Activated T-helper 1 cell treated with anti-CD3 and anti-CD28 coated beads, Interleukin-12 subunit alpha, Interleukin-12 subunit beta, Interleukin-2, Interleukin-4 antibody, amounts not matched to agents 30 ng/mL and 10 ng/mL and 1 ng/mL, durations not matched to agents 14 hours and 24 hours and 36 hours (primary cell): ENCODE results near the gene ASIC4. TPM values are rescaled to one million over a fixed set of nuclear protein-coding genes. Genes with fewer than 3 reads are reported as not detected.

Experiments
- DNase-seq: peaks from one replicate; pipeline ENCODE4 v3.0.0; 2021; ENCODE audit warnings: low spot score
- H3K27ac Mint-ChIP-seq: one replicate; pipeline ENCODE4 v1.8.0; 2021; ENCODE audit warnings: mild to moderate bottlenecking, mixed read lengths
- H3K27me3 Mint-ChIP-seq: one replicate; pipeline ENCODE4 v1.8.0; 2022; ENCODE audit warnings: mild to moderate bottlenecking, moderate library complexity, mixed read lengths; ENCODE audit not compliant: insufficient read depth
- H3K36me3 Mint-ChIP-seq: one replicate; pipeline ENCODE4 v1.8.0; 2021; ENCODE audit warnings: low read depth, mixed read lengths
- H3K4me1 Mint-ChIP-seq: one replicate; pipeline ENCODE4 v1.8.0; 2021; ENCODE audit warnings: low read depth, mixed read lengths
- H3K4me3 Mint-ChIP-seq: one replicate; pipeline ENCODE4 v1.8.0; 2021; ENCODE audit warnings: mild to moderate bottlenecking, moderate library complexity, mixed read lengths
- H3K9me3 Mint-ChIP-seq: one replicate; pipeline ENCODE4 v1.8.0; 2021; ENCODE audit warnings: mixed read lengths
- intact Hi-C: fragments of 100-400 bp; cut with micrococcal nuclease; formaldehyde crosslinking; loops from one replicate; pipeline ENCODE4 v1.15.1; 2024
- total RNA-seq: library from RNA; stranded (reverse); gene quantifications from 2 replicates; pipeline ENCODE4 v1.2.3, GENCODE V29; 2022

The ASIC4 gene
- 0.08 TPM in 1 of 2 replicates, not detected in the other for total RNA-seq

- Mint-ChIP-seq H3K36me3 (no peaks in the 10 kb centered on the region), H3K27ac (no peak within 1 kb of the TSS), H3K4me3 (no peak within 1 kb of the TSS), H3K4me1 (peaks cover 10% of the 10 kb centered on the region), H3K9me3 (no peaks in the 10 kb centered on the region), H3K27me3 (peaks cover 67% of the 10 kb centered on the region)
- DNase-seq: no peak
- intact Hi-C loops: no loop called here
These were observed at the start of gene ASIC4 for GRCh38 chr2:219514196-219514761. Gene ASIC4, plus strand, starts transcription at chr2:219514482. Its CDS starts 243 bp downstream, at chr2:219514725.

- H3K36me3 Mint-ChIP-seq: no peaks in the 10 kb centered on the region
- H3K27ac Mint-ChIP-seq: no peak overlapping the region
- H3K9me3 Mint-ChIP-seq: no peaks in the 10 kb centered on the region
- H3K27me3 Mint-ChIP-seq: no peaks in the 10 kb centered on the region
- no peak overlapping the region for H3K4me3 Mint-ChIP-seq
- no peaks in the 10 kb centered on the region for H3K4me1 Mint-ChIP-seq
- intact Hi-C loops: no loop called here
- no peak for DNase-seq
These were observed 48.4 kb upstream of the ASIC4 start for GRCh38 chr2:219465659-219466561.

GRCh38 chr2:219466816-219467735 lies 47.2 kb upstream of the ASIC4 start:
- H3K9me3 Mint-ChIP-seq: no peaks in the 10 kb centered on the region
- H3K4me1 Mint-ChIP-seq: no peaks in the 10 kb centered on the region
- DNase-seq: no peak
- no peak overlapping the region for H3K4me3 Mint-ChIP-seq
- intact Hi-C loops: no loop called here
- no peaks in the 10 kb centered on the region for H3K36me3 Mint-ChIP-seq
- no peaks in the 10 kb centered on the region for H3K27me3 Mint-ChIP-seq
- H3K27ac Mint-ChIP-seq: no peak overlapping the region

- intact Hi-C loops: no loop called here
- no peak for DNase-seq
- Mint-ChIP-seq H3K27ac (no peak overlapping the region), H3K4me3 (no peak overlapping the region), H3K36me3 (no peaks in the 10 kb centered on the region), H3K9me3 (no peaks in the 10 kb centered on the region), H3K27me3 (no peaks in the 10 kb centered on the region), H3K4me1 (no peaks in the 10 kb centered on the region)
These were observed 46.6 kb upstream of the ASIC4 start for GRCh38 chr2:219467736-219468075.

- intact Hi-C loops: no loop called here
- H3K4me3 Mint-ChIP-seq: no peak overlapping the region
- no peaks in the 10 kb centered on the region for H3K36me3 Mint-ChIP-seq
- H3K4me1 Mint-ChIP-seq: no peaks in the 10 kb centered on the region
- H3K27me3 Mint-ChIP-seq: no peaks in the 10 kb centered on the region
- DNase-seq: no peak
- no peaks in the 10 kb centered on the region for H3K9me3 Mint-ChIP-seq
- no peak overlapping the region for H3K27ac Mint-ChIP-seq
These were observed 45.7 kb upstream of the ASIC4 start for GRCh38 chr2:219468410-219469185.

- Mint-ChIP-seq H3K27me3 (no peaks in the 10 kb centered on the region), H3K36me3 (no peaks in the 10 kb centered on the region), H3K4me1 (no peaks in the 10 kb centered on the region), H3K4me3 (no peak overlapping the region), H3K27ac (no peak overlapping the region), H3K9me3 (no peaks in the 10 kb centered on the region)
- no peak for DNase-seq
- intact Hi-C loops: no loop called here
These were observed 45.0 kb upstream of the ASIC4 start for GRCh38 chr2:219469186-219469724.

GRCh38 chr2:219470429-219470828 lies 43.9 kb upstream of the ASIC4 start:
- DNase-seq: no peak
- intact Hi-C loops: no loop called here
- Mint-ChIP-seq H3K27me3 (no peaks in the 10 kb centered on the region), H3K27ac (no peak overlapping the region), H3K4me3 (no peak overlapping the region), H3K4me1 (no peaks in the 10 kb centered on the region), H3K36me3 (no peaks in the 10 kb centered on the region), H3K9me3 (no peaks in the 10 kb centered on the region)

GRCh38 chr2:219471476-219472371 lies 42.6 kb upstream of the ASIC4 start:
- H3K27ac Mint-ChIP-seq: no peak overlapping the region
- no peaks in the 10 kb centered on the region for H3K9me3 Mint-ChIP-seq
- H3K4me1 Mint-ChIP-seq: no peaks in the 10 kb centered on the region
- no peak for DNase-seq
- peaks cover 3% of the 10 kb centered on the region for H3K27me3 Mint-ChIP-seq
- H3K36me3 Mint-ChIP-seq: no peaks in the 10 kb centered on the region
- H3K4me3 Mint-ChIP-seq: no peak overlapping the region
- intact Hi-C loops: no loop called here

GRCh38 chr2:219472629-219473187 lies 41.6 kb upstream of the ASIC4 start:
- Mint-ChIP-seq H3K27me3 (peaks cover 4% of the 10 kb centered on the region), H3K27ac (no peak overlapping the region), H3K36me3 (no peaks in the 10 kb centered on the region), H3K4me3 (no peak overlapping the region), H3K9me3 (no peaks in the 10 kb centered on the region), H3K4me1 (no peaks in the 10 kb centered on the region)
- DNase-seq: no peak
- intact Hi-C loops: no loop called here

GRCh38 chr2:219473511-219473910 lies 40.8 kb upstream of the ASIC4 start:
- Mint-ChIP-seq H3K27me3 (peaks cover 8% of the 10 kb centered on the region), H3K4me1 (no peaks in the 10 kb centered on the region), H3K27ac (no peak overlapping the region), H3K4me3 (no peak overlapping the region), H3K9me3 (no peaks in the 10 kb centered on the region), H3K36me3 (no peaks in the 10 kb centered on the region)
- intact Hi-C loops: no loop called here
- no peak for DNase-seq

- DNase-seq: no peak
- H3K27ac Mint-ChIP-seq: no peak overlapping the region
- intact Hi-C loops: no loop called here
- H3K4me3 Mint-ChIP-seq: no peak overlapping the region
- no peaks in the 10 kb centered on the region for H3K9me3 Mint-ChIP-seq
- H3K36me3 Mint-ChIP-seq: no peaks in the 10 kb centered on the region
- H3K27me3 Mint-ChIP-seq: peaks cover 8% of the 10 kb centered on the region
- no peaks in the 10 kb centered on the region for H3K4me1 Mint-ChIP-seq
These were observed 39.8 kb upstream of the ASIC4 start for GRCh38 chr2:219474285-219475060.
